HG02798 (cell line): ENCODE data around the gene EPHA4.
A peak's percentile ranks its signal among the peaks of the same experiment; 100 is the strongest.

Source experiments
- ATAC-seq: cut with Tn5 transposase; IDR thresholded peaks from one replicate; pipeline ENCODE4 v1.9.1; 2021; ENCODE audit warnings: mild to moderate bottlenecking; ENCODE audit not compliant: unreplicated experiment, poor library complexity

EPHA4 gene

GRCh38 chr2:221482666-221483455, 89.2 kb downstream of the EPHA4 start:
- no peak for ATAC-seq

GRCh38 chr2:221480821-221481220, 91.3 kb downstream of the EPHA4 start:
- ATAC-seq: no peak

- no peak for ATAC-seq
These were observed 91.9 kb downstream of the EPHA4 start for GRCh38 chr2:221480163-221480562.

GRCh38 chr2:221478485-221478863, 93.6 kb downstream of the EPHA4 start:
- no peak for ATAC-seq

GRCh38 chr2:221477714-221478484, 94.2 kb downstream of the EPHA4 start:
- ATAC-seq: no peak

- ATAC-seq: no peak
These were observed 95.9 kb downstream of the EPHA4 start for GRCh38 chr2:221476195-221476594.

GRCh38 chr2:221473451-221473850, 98.7 kb downstream of the EPHA4 start:
- ATAC-seq: no peak

- ATAC-seq: no peak
These were observed 103.8 kb downstream of the EPHA4 start for GRCh38 chr2:221468317-221468716.

- no peak for ATAC-seq
These were observed 104.5 kb downstream of the EPHA4 start for GRCh38 chr2:221467610-221468009.

GRCh38 chr2:221466744-221467143, 105.4 kb downstream of the EPHA4 start:
- ATAC-seq: no peak

- peak; percentile 65 for ATAC-seq
These were observed 106.3 kb downstream of the EPHA4 start for GRCh38 chr2:221465776-221466175.

- ATAC-seq: no peak
These were observed 107.1 kb downstream of the EPHA4 start for GRCh38 chr2:221464971-221465370.

- no peak for ATAC-seq
These were observed 108.7 kb downstream of the EPHA4 start for GRCh38 chr2:221463241-221463896.

- ATAC-seq: no peak
These were observed 110.2 kb downstream of the EPHA4 start for GRCh38 chr2:221461901-221462300.

- ATAC-seq: no peak
These were observed 112.0 kb downstream of the EPHA4 start for GRCh38 chr2:221460136-221460535.

- no peak for ATAC-seq
These were observed 113.5 kb downstream of the EPHA4 start for GRCh38 chr2:221458578-221458977.

GRCh38 chr2:221455214-221455613, 116.9 kb downstream of the EPHA4 start:
- ATAC-seq: no peak

- ATAC-seq: no peak
These were observed 117.5 kb downstream of the EPHA4 start for GRCh38 chr2:221454459-221455105.

- ATAC-seq: no peak
These were observed 120.0 kb downstream of the EPHA4 start for GRCh38 chr2:221451862-221452788.

GRCh38 chr2:221450280-221450679, 121.8 kb downstream of the EPHA4 start:
- ATAC-seq: no peak
